Activated T-cell treated with anti-CD3 and anti-CD28 coated beads, Interleukin-2, amount 50 U/mL, for 24 hours (primary cell): ENCODE data around the gene SDCBP2.

Source experiments
- DNase-seq: peaks from one replicate; pipeline ENCODE4 v3.0.0-alpha.2; 2020
- H3K27ac Mint-ChIP-seq: 2 replicates; pipeline ENCODE4 v1.8.0; 2020; ENCODE audit warnings: mild to moderate bottlenecking, mixed read lengths
- H3K27me3 Mint-ChIP-seq: 2 replicates; pipeline ENCODE4 v1.8.0; 2020; ENCODE audit warnings: mixed read lengths
- H3K36me3 Mint-ChIP-seq: 2 replicates; pipeline ENCODE4 v1.8.0; 2020; ENCODE audit warnings: low read depth, mixed read lengths
- H3K4me1 Mint-ChIP-seq: 2 replicates; pipeline ENCODE4 v1.8.0; 2020; ENCODE audit warnings: low read depth, mixed read lengths
- H3K4me3 Mint-ChIP-seq: 2 replicates; pipeline ENCODE4 v1.8.0; 2020; ENCODE audit warnings: mild to moderate bottlenecking, moderate library complexity, mixed read lengths
- H3K9me3 Mint-ChIP-seq: 2 replicates; pipeline ENCODE4 v1.8.0; 2020; ENCODE audit warnings: mixed read lengths

Gene SDCBP2

DNA sequence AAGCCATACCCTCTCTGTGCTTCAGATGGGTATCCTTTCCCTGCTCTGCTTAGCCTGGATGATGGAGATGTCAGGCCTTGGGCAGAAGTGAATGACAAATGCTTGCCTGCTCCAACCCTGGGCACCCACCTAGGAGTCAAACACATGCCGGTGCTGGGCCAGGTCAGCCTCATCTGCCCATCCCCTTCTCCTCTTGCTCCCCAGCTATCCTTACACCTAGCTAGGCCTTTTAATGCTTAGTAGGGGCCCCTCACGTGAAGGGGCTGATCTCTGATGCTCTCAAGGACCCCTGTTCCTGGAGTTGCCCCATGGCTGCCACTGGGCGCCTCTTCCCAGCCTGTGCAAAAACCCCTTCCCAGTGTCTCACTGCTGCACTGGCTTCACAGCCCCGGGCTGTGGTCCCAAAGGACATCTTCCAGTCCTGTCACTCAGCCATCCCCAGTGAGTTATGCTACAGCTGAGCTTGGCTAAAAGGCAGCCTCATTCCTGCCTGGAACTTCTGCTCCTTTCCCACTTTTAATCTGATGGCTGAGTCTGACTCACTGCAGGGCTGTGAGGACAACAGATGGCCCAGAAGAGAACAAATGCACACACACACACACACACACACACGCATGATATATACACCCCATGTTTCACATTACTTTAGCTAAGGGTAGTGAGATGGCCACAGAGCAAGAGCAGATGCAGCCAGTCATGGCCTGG lies 12.8 kb upstream of the SDCBP2 start:
- Mint-ChIP-seq H3K9me3 (no peaks in the 10 kb centered on the region), H3K4me1 (peaks cover 27% of the 10 kb centered on the region), H3K27ac (no peak overlapping the region), H3K4me3 (no peak overlapping the region), H3K36me3 (peaks cover 4% of the 10 kb centered on the region), H3K27me3 (no peaks in the 10 kb centered on the region)
- DNase-seq, result no peak

- Mint-ChIP-seq H3K9me3 (no peaks in the 10 kb centered on the region), H3K4me1 (peaks cover 24% of the 10 kb centered on the region), H3K27me3 (no peaks in the 10 kb centered on the region), H3K36me3 (peaks cover 16% of the 10 kb centered on the region), H3K4me3 (no peak overlapping the region), H3K27ac (no peak overlapping the region)
- DNase-seq, result no peak
Observed at GRCh38 chr20:1338801-1339200, 9.9 kb upstream of the SDCBP2 start.

- Mint-ChIP-seq H3K36me3 (peaks cover 19% of the 10 kb centered on the region), H3K4me3 (no peak overlapping the region), H3K27me3 (no peaks in the 10 kb centered on the region), H3K9me3 (no peaks in the 10 kb centered on the region), H3K27ac (no peak overlapping the region), H3K4me1 (peaks cover 27% of the 10 kb centered on the region)
- DNase-seq, result no peak
Observed at GRCh38 chr20:1338096-1338495, 9.2 kb upstream of the SDCBP2 start.

GRCh38 chr20:1337441-1337840 lies 8.5 kb upstream of the SDCBP2 start:
- peaks cover 33% of the 10 kb centered on the region for H3K4me1 Mint-ChIP-seq

GRCh38 chr20:1336699-1337367 lies 7.9 kb upstream of the SDCBP2 start:
- no peak for DNase-seq
- peaks cover 36% of the 10 kb centered on the region for H3K4me1 Mint-ChIP-seq
- H3K36me3 Mint-ChIP-seq, result peaks cover 32% of the 10 kb centered on the region
- H3K9me3 Mint-ChIP-seq, result no peaks in the 10 kb centered on the region
- H3K27me3 Mint-ChIP-seq, result no peaks in the 10 kb centered on the region
- no peak overlapping the region for H3K4me3 Mint-ChIP-seq
- H3K27ac Mint-ChIP-seq, result peak overlapping the region; percentile 86

More at GRCh38 chr20:1337441-1337840, 8.5 kb upstream of the SDCBP2 start:
- no peak for DNase-seq
- H3K27ac Mint-ChIP-seq, result no peak overlapping the region
- H3K4me3 Mint-ChIP-seq, result no peak overlapping the region
- no peaks in the 10 kb centered on the region for H3K27me3 Mint-ChIP-seq
- no peaks in the 10 kb centered on the region for H3K9me3 Mint-ChIP-seq
- H3K36me3 Mint-ChIP-seq, result peaks cover 26% of the 10 kb centered on the region

DNA sequence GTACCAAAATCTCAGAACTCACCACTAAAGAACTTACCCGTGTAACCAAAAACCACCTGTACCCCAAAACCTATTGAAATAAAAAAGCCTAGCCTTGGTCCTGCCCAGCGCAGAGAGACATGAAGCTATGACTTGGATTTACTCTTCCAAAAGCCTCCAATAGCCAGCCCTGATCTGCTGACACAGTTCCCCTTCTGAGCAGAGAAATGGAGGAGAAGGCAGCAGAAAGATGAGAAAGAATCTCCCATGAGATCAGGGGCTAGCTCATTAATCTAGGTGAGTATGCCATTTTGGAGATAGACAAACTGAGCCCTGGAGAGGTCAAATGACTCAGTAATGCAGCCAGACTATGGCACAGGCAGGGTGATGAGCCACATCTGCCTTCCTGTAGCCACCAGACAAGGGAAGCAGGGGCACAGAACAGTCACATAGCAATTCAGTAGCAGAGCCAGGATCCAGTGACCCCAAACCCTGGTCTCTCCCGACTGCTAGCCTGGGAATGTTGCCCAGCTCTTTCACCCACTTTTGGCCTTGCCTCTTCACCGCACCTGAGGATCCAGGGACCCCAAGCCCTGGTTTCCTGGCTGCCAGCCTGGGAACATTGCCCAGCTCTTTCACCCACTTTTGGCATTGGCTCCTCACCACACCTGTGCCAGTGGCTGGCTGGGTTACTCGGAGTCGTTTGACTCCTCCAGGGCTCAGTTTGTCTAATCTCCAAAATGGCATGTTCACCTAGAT lies 7.2 kb upstream of the SDCBP2 start:
- no peak overlapping the region for H3K4me3 Mint-ChIP-seq
- H3K9me3 Mint-ChIP-seq, result no peaks in the 10 kb centered on the region
- peaks cover 40% of the 10 kb centered on the region for H3K4me1 Mint-ChIP-seq
- H3K27me3 Mint-ChIP-seq, result no peaks in the 10 kb centered on the region
- peaks cover 38% of the 10 kb centered on the region for H3K36me3 Mint-ChIP-seq
- DNase-seq, result no peak
- H3K27ac Mint-ChIP-seq, result peak overlapping the region; percentile 86

DNA sequence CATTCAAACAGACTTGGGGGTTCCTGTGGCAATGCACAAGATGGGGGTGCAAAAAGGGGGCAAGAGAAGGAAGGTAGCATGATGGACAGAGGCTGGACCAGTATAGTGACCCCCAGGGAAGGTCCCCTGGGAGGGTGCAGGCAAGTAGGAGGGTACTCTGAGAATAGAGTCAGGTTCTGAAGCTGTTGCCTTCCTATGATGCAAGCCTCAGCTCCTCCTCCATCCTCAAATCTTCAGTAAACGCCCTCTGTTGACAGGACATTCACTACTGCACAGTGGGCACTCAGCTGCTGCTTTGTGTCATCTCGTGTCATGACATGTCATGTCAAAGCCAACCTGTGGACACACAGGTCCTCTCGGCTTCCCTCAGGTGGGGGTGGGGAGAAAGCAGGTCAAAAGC lies 5.8 kb upstream of the SDCBP2 start:
- Mint-ChIP-seq H3K27me3 (no peaks in the 10 kb centered on the region), H3K9me3 (no peaks in the 10 kb centered on the region), H3K4me1 (peaks cover 52% of the 10 kb centered on the region), H3K4me3 (no peak overlapping the region), H3K36me3 (peaks cover 46% of the 10 kb centered on the region), H3K27ac (peak overlapping the region; percentile 14)
- DNase-seq, result peak; percentile 2

DNA sequence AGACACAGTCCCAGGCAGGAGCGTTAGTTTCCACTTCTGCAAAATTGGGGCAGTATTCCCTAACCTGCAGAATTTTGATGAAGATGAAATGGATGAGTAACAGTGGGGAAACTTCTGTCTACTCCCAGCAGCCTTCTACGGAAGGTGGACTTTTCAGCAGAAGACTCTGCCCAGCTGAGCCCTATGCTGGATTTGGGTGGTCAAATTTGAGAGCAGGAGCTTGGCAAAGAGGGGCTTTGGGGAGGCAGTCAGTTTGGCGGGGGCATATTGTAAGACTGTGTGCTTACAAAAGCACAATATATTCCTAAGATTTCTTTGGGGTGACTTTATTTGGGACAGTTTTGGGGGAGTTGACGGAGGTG lies 5.4 kb upstream of the SDCBP2 start:
- H3K27ac Mint-ChIP-seq, result no peak overlapping the region

DNA sequence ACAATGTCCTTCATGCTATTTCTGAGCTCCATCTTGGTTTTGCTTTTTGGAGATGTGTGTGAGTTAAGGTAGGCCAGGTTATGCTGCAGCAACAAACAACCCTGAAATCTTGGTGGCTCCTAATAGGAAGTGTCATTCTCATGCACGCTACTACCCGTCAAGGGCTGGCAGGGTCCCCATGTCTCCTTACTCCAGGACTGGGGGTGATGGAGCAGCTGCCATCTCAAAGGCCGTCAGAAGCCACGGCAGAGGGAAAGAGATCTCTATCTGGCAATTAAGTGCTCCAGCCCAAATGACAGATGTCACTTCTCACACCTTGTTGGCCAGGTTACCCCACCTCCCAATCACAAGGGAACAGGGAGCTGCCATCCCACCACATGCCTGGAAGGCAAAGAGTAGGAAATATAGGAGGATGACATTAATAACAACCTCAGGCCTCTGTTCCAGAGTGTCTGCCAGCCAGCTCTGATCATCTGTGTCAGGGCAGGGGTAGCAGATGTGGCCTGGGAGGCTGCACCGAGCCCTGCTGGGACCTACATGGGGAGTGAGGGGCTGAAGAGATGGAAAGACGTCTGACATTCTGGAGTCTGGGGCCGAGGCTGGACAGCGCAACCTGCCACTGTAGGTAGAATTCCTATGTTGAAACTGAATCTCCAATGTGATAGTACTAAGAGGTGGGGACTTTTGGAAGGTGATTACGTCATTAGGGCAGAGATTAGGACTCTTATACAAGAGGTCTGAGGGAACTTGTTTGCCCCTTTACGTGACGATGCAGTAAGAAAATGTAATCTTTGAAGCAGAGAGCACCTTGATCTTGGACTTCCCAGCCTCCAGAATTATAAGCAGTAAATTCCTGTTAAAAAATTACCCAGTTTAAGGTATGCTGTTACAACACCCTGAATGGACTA lies 4.8 kb upstream of the SDCBP2 start:
- peaks cover 49% of the 10 kb centered on the region for H3K36me3 Mint-ChIP-seq
- peak; percentile 20 for DNase-seq
- H3K27me3 Mint-ChIP-seq, result no peaks in the 10 kb centered on the region
- H3K9me3 Mint-ChIP-seq, result no peaks in the 10 kb centered on the region
- peak overlapping the region; percentile 75 for H3K27ac Mint-ChIP-seq
- peaks cover 60% of the 10 kb centered on the region for H3K4me1 Mint-ChIP-seq
- no peak overlapping the region for H3K4me3 Mint-ChIP-seq

More for the DNA sequence above, 5.4 kb upstream of the SDCBP2 start:
- peaks cover 56% of the 10 kb centered on the region for H3K4me1 Mint-ChIP-seq
- DNase-seq, result no peak
- no peaks in the 10 kb centered on the region for H3K27me3 Mint-ChIP-seq
- peaks cover 49% of the 10 kb centered on the region for H3K36me3 Mint-ChIP-seq
- no peak overlapping the region for H3K4me3 Mint-ChIP-seq
- H3K9me3 Mint-ChIP-seq, result no peaks in the 10 kb centered on the region

DNA sequence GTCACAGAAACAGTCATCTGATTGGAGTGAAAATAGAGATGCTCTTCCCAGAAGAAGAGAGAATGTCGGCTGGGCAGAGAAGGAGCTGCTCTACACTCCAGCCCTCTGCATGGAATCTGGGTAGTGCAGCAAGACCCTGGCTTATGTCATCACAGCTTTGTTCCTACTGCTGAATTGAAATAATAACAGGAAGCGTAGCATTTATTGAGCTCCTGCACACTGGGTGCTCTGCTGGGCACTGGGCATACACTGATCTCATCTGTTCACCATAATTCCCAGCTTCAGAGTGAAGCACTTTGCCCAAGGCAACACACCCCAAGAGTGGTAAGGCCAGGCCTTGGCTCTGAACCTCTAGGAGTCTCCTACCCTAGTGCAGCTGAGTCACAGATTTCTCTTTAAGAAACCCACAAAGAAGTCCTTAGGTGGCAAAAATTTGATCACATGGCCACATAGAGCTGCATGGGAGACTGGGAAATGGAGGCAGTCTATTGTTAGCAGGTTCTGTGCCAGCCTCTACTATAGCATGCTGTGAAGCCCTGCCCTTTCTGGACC lies 3.9 kb upstream of the SDCBP2 start:
- H3K27ac Mint-ChIP-seq, result peak overlapping the region; percentile 75
- DNase-seq, result peak; percentile 23
- peaks cover 60% of the 10 kb centered on the region for H3K4me1 Mint-ChIP-seq

DNA sequence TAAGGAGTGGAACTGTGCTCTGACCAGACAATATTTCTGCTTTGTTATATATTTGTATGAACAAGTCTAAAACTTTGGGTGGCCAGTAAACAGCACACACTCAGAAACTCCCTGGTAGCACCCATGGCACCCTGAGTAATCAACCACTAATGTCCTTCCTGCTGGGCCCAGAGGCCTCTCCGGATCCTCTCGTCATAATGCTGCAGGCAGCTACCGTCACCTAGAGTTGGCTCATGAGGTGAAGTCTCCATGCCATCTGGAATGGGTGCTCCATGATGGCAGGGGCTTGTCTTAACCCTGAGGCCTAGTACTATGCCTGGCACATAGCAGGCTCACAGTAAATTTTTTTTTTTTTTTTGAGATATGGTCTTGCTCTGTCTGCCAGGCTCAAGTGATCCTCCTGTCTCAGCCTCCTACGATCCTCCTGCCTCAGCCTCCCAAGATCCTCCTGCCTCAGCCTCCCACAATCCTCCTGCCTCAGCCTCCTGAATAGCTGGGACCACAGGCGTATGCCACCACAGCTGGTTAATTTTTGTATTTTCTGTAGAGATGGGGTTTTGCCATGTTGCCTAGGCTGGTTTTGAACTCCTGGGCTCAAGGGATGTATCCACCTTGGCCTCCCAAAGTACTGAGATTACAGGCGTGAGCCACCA lies 3.0 kb upstream of the SDCBP2 start:
- peak; percentile 18 for DNase-seq
- Mint-ChIP-seq H3K4me3 (no peak overlapping the region), H3K4me1 (peaks cover 54% of the 10 kb centered on the region), H3K27ac (peak overlapping the region; percentile 75), H3K36me3 (peaks cover 52% of the 10 kb centered on the region), H3K27me3 (no peaks in the 10 kb centered on the region), H3K9me3 (no peaks in the 10 kb centered on the region)

More for the DNA sequence above, 3.9 kb upstream of the SDCBP2 start:
- no peak overlapping the region for H3K4me3 Mint-ChIP-seq
- H3K27me3 Mint-ChIP-seq, result no peaks in the 10 kb centered on the region
- no peaks in the 10 kb centered on the region for H3K9me3 Mint-ChIP-seq
- H3K36me3 Mint-ChIP-seq, result peaks cover 52% of the 10 kb centered on the region

- DNase-seq, result peak; percentile 20
- Mint-ChIP-seq H3K4me1 (peaks cover 46% of the 10 kb centered on the region), H3K4me3 (no peak overlapping the region), H3K27me3 (no peaks in the 10 kb centered on the region), H3K27ac (peak overlapping the region; percentile 63), H3K36me3 (peaks cover 47% of the 10 kb centered on the region), H3K9me3 (no peaks in the 10 kb centered on the region)
Observed at GRCh38 chr20:1331101-1331500, 2.2 kb upstream of the SDCBP2 start.

GRCh38 chr20:1330075-1330830 lies 1.3 kb upstream of the SDCBP2 start:
- DNase-seq, result peak; percentile 36
- peaks cover 41% of the 10 kb centered on the region for H3K4me1 Mint-ChIP-seq
- H3K36me3 Mint-ChIP-seq, result peaks cover 44% of the 10 kb centered on the region
- peak overlapping the region; percentile 90 for H3K27ac Mint-ChIP-seq
- H3K27me3 Mint-ChIP-seq, result no peaks in the 10 kb centered on the region
- H3K4me3 Mint-ChIP-seq, result no peak overlapping the region
- H3K9me3 Mint-ChIP-seq, result no peaks in the 10 kb centered on the region
